Trophoblast cell (in vitro differentiated cells and primary cell): ENCODE measurements around the gene TRAF3IP1.
"Not testable (repeated sequence)": the region's sequence is repeated elsewhere in the genome, so short reads cannot be mapped to it uniquely, and the experiment has no call there.

Experiments used
- DNase-seq, 2 donors: peaks; one replicate each; pipeline ENCODE4 v3.0.0-alpha.2; 2016
- H2AFZ ChIP-seq: 2 replicates; pipeline ENCODE4 v1.6.1; 2013; ENCODE audit warnings: low read length, moderate library complexity, mild to moderate bottlenecking; ENCODE audit not compliant: insufficient read depth, poor library complexity
- H2AK5ac ChIP-seq: 2 replicates; pipeline ENCODE4 v1.6.1; 2013; ENCODE audit warnings: mild to moderate bottlenecking, low read length
- H2BK120ac ChIP-seq: 2 replicates; pipeline ENCODE4 v1.6.1; 2013; ENCODE audit warnings: low read length, mild to moderate bottlenecking, moderate library complexity; ENCODE audit not compliant: insufficient read depth, poor library complexity
- H2BK12ac ChIP-seq: 2 replicates; pipeline ENCODE4 v1.6.1; 2013; ENCODE audit warnings: mild to moderate bottlenecking, low read length, moderate library complexity
- H2BK5ac ChIP-seq: 2 replicates; pipeline ENCODE4 v1.6.1; 2013; ENCODE audit warnings: low read length, low read depth, moderate library complexity, mild to moderate bottlenecking; ENCODE audit not compliant: poor library complexity
- H3K14ac ChIP-seq: 2 replicates; pipeline ENCODE4 v1.6.1; 2013; ENCODE audit warnings: mild to moderate bottlenecking, low read length
- H3K18ac ChIP-seq: 2 replicates; pipeline ENCODE4 v1.6.1; 2013; ENCODE audit warnings: mild to moderate bottlenecking, low read length
- H3K23ac ChIP-seq: 2 replicates; pipeline ENCODE4 v1.6.1; 2013; ENCODE audit warnings: low read length
- H3K27ac ChIP-seq: 2 replicates; pipeline ENCODE4 v1.5.1; 2013; ENCODE audit warnings: low read depth, mild to moderate bottlenecking, inconsistent platforms, low read length, moderate library complexity
- H3K27me3 ChIP-seq: 2 replicates; pipeline ENCODE4 v1.6.1; 2013; ENCODE audit warnings: inconsistent platforms, mild to moderate bottlenecking, low read length, moderate library complexity; ENCODE audit not compliant: insufficient read depth
- H3K36me3 ChIP-seq, 2 experiments: 1 replicate in 1 of 2; 2 replicates in 1 of 2; pipeline ENCODE4 v1.6.1; 2013; ENCODE audit warnings: low read length in 2 of 2, mild to moderate bottlenecking in 2 of 2, moderate library complexity in 1 of 2; ENCODE audit not compliant: insufficient read depth in 2 of 2, control insufficient read depth in 1 of 2
- H3K4ac ChIP-seq: 2 replicates; pipeline ENCODE4 v1.6.1; 2013; ENCODE audit warnings: low read depth, mild to moderate bottlenecking, low read length, moderate library complexity
- H3K4me1 ChIP-seq, 2 experiments: 1 replicate in 1 of 2; 2 replicates in 1 of 2; pipeline ENCODE4 v1.6.1; 2013; ENCODE audit warnings: low read length in 2 of 2, mild to moderate bottlenecking in 2 of 2, moderate library complexity in 1 of 2; ENCODE audit not compliant: insufficient read depth in 2 of 2, control insufficient read depth in 1 of 2
- H3K4me2 ChIP-seq: 2 replicates; pipeline ENCODE4 v1.6.1; 2013; ENCODE audit warnings: inconsistent platforms, mild to moderate bottlenecking, low read length, moderate library complexity
- H3K4me3 ChIP-seq: 2 replicates; pipeline ENCODE4 v1.5.1; 2013; ENCODE audit warnings: mild to moderate bottlenecking, low read depth, low read length, inconsistent platforms
- H3K79me1 ChIP-seq: one replicate; pipeline ENCODE4 v1.6.1; 2013; ENCODE audit warnings: low read length
- H3K79me2 ChIP-seq: 2 replicates; pipeline ENCODE4 v1.6.1; 2013; ENCODE audit warnings: low read length, mild to moderate bottlenecking; ENCODE audit not compliant: control insufficient read depth, insufficient read depth, poor library complexity
- H3K9ac ChIP-seq: 2 replicates; pipeline ENCODE4 v1.6.1; 2013; ENCODE audit warnings: mild to moderate bottlenecking, low read length
- H3K9me3 ChIP-seq: 2 replicates; pipeline ENCODE4 v1.6.1; 2013; ENCODE audit warnings: low read depth, mild to moderate bottlenecking, control low read depth, inconsistent platforms, low read length; ENCODE audit not compliant: insufficient read depth
- H4K12ac ChIP-seq: 2 replicates; pipeline ENCODE4 v1.6.1; 2013; ENCODE audit warnings: low read depth, mild to moderate bottlenecking, low read length, moderate library complexity
- H4K8ac ChIP-seq: 2 replicates; pipeline ENCODE4 v1.6.1; 2013; ENCODE audit warnings: low read depth, mild to moderate bottlenecking, low read length, moderate library complexity
- H4K91ac ChIP-seq: one replicate; pipeline ENCODE4 v1.6.1; 2013; ENCODE audit warnings: low read depth, mild to moderate bottlenecking, low read length, moderate library complexity
- WGBS: extraction: QIAGEN DNeasy Blood & Tissue Kit; methylation state at CpG from one replicate; pipeline ENCODE4 v1.1.7; 2013; ENCODE audit warnings: missing lambda C conversion rate; ENCODE audit not compliant: insufficient read length, insufficient coverage; ENCODE audit errors: extremely low coverage; 5-methylcytosine and 5-hydroxymethylcytosine counted together

The TRAF3IP1 gene

DNA sequence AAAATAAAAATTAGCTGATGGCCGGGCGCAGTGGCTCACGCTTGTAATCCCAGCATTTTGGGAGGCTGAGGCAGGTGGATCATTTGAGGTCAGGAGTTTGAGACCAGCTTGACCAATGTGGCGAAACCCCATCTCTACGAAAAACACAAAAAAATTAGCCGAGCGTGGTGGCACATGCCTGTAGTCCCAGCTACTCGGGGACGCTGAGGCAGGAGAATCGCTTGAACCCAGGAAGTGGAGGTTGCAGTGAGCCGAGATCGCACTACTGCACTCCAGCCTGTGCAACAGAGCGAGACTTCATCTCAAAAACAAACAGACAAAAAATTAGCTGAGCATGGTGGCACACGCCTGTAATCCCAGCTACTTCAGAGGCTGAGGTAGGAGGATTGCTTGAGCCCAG is 9.6 kb upstream of the TRAF3IP1 start:
- not testable (repeated sequence) for H4K12ac ChIP-seq, H3K4me1 ChIP-seq, H3K27me3 ChIP-seq, H3K27ac ChIP-seq, H3K9me3 ChIP-seq, H3K9ac ChIP-seq, H4K8ac ChIP-seq, H3K18ac ChIP-seq, H3K4ac ChIP-seq, H3K23ac ChIP-seq, H3K79me1 ChIP-seq, H3K36me3 ChIP-seq, H2AK5ac ChIP-seq, H2AFZ ChIP-seq, H3K14ac ChIP-seq, H3K79me2 ChIP-seq, H3K4me3 ChIP-seq, H2BK5ac ChIP-seq, H2BK120ac ChIP-seq, H3K4me2 ChIP-seq, DNase-seq, H4K91ac ChIP-seq, H2BK12ac ChIP-seq
- WGBS = no CpG with 5 or more reads among the region's 14 CpGs

GRCh38 chr2:238313289-238313990 is 6.9 kb upstream of the TRAF3IP1 start:
- DNase-seq = no peak
- Histone ChIP-seq H3K79me2 (no peaks in the 10 kb centered on the region), H3K23ac (no peak overlapping the region), H3K9ac (no peak overlapping the region), H2AK5ac (no peak overlapping the region), H3K14ac (no peak overlapping the region), H2AFZ (no peak overlapping the region), H3K4me2 (no peak overlapping the region), H4K12ac (no peak overlapping the region), H4K8ac (no peak overlapping the region), H2BK120ac (no peak overlapping the region), H2BK5ac (no peak overlapping the region), H4K91ac (no peak overlapping the region), H3K18ac (no peak overlapping the region), H3K4me1 (no peaks in the 10 kb centered on the region), H3K27ac (no peak overlapping the region), H3K79me1 (no peaks in the 10 kb centered on the region), H3K27me3 (no peaks in the 10 kb centered on the region), H3K36me3 (no peaks in the 10 kb centered on the region), H3K9me3 (no peaks in the 10 kb centered on the region), H3K4me3 (no peak overlapping the region), H3K4ac (no peak overlapping the region), H2BK12ac (no peak overlapping the region)
- whole genome bisulfite sequencing = no CpG with 5 or more reads among the region's 8 CpGs

DNA sequence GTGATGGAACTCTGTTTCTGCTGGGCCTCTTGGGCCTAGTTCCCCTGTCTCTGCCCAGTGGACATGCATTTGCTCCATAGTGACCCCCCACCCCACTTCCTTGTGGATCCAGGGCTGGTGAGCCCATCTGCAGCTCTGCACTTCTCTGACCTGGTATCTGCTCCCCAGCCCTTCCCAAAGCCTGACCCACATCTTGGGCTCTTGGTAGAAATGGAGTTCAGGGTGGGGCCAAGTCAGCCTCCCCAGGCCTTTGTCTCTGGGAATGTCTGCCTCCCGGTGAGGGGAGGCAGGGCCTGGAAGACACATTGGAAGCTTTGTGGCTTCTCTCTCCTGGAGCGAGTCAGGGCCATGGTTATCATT is 6.3 kb upstream of the TRAF3IP1 start:
- no peak for DNase-seq
- Histone ChIP-seq H4K12ac (no peak overlapping the region), H2AFZ (no peak overlapping the region), H3K79me2 (no peaks in the 10 kb centered on the region), H3K4me2 (no peak overlapping the region), H2BK120ac (no peak overlapping the region), H2BK5ac (no peak overlapping the region), H3K23ac (no peak overlapping the region), H3K36me3 (no peaks in the 10 kb centered on the region), H3K79me1 (no peaks in the 10 kb centered on the region), H4K91ac (no peak overlapping the region), H3K9me3 (no peaks in the 10 kb centered on the region), H3K4me3 (no peak overlapping the region), H3K27ac (no peak overlapping the region), H3K4ac (no peak overlapping the region), H2BK12ac (no peak overlapping the region), H3K14ac (no peak overlapping the region), H3K4me1 (no peaks in the 10 kb centered on the region), H3K27me3 (no peaks in the 10 kb centered on the region), H4K8ac (no peak overlapping the region), H3K9ac (no peak overlapping the region), H3K18ac (no peak overlapping the region), H2AK5ac (no peak overlapping the region)
- no CpG with 5 or more reads among the region's 2 CpGs for WGBS

GRCh38 chr2:238314576-238314975 is 5.7 kb upstream of the TRAF3IP1 start:
- Histone ChIP-seq H3K79me1 (no peaks in the 10 kb centered on the region), H3K18ac (no peak overlapping the region), H3K4me3 (no peak overlapping the region), H3K23ac (no peak overlapping the region), H3K4me1 (no peaks in the 10 kb centered on the region), H2AK5ac (no peak overlapping the region), H3K4ac (no peak overlapping the region), H3K27me3 (no peaks in the 10 kb centered on the region), H3K9me3 (no peaks in the 10 kb centered on the region), H3K4me2 (no peak overlapping the region), H2AFZ (no peak overlapping the region), H4K12ac (no peak overlapping the region), H3K36me3 (no peaks in the 10 kb centered on the region), H3K79me2 (no peaks in the 10 kb centered on the region), H2BK12ac (no peak overlapping the region), H4K8ac (no peak overlapping the region), H4K91ac (no peak overlapping the region), H3K14ac (no peak overlapping the region), H3K9ac (no peak overlapping the region), H3K27ac (no peak overlapping the region), H2BK120ac (no peak overlapping the region), H2BK5ac (no peak overlapping the region)
- DNase-seq = no peak
- no CpG with 5 or more reads among the region's 8 CpGs for WGBS
